ENCODE results near the gene RNF227. TPM values are rescaled to one million over a fixed set of nuclear protein-coding genes. Genes with fewer than 3 reads are reported as not detected.

RNF227 gene
- total RNA-seq, 1 donor from 2014 or later: 6.2 TPM

DNA sequence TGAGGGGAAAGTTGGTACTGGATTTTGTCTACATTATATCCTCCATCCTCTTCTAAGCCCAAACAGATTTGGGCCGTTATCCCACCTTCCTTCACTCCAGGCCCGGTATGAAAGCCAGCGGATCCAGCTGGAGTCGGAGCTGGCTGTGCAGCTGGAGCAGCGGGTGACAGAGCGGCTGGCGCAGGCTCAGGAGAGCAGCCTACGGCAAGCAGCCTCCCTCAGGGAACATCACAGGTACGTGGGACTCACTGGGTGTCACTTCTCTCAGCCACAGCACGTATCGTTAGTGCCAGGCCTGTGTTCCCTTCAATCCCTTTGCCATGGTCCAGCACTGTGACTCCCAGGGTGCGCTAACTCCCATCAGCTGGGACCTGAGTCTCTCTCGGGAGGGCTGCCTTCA is 27.2 kb upstream of the RNF227 start:
- intact Hi-C loops (cut with micrococcal nuclease): no loop called here
- no peak for DNase-seq (ENCODE audit: low spot score)
- Mint-ChIP-seq H3K4me3 (no peak overlapping the region), H3K9me3 (no peaks in the 10 kb centered on the region), H3K27me3 (ENCODE audit: insufficient read depth) (no peaks in the 10 kb centered on the region), H3K27ac (no peak overlapping the region), H3K36me3 (ENCODE audit: low read depth) (peaks cover 56% of the 10 kb centered on the region), H3K4me1 (ENCODE audit: low read depth) (no peaks in the 10 kb centered on the region)

DNA sequence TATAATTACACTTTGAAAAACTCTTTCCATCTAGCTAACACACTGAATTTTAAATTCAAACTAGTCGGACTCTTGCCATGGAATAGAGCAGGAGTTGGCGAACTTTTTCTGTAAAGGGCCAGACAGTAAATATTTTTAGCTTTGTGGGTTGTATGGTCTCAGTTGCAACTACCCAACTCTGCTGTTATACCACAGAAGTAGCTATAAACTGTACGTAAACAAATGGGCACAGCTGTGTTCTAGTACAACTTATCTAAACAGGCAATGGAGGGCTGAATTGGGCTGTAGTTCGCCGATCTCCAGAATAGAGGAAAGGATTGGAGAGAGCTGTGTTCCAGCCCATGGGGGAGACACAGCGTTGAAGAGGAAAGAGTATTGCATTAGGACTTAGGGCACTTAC is 24.7 kb upstream of the RNF227 start:
- DNase-seq (ENCODE audit: low spot score): no peak
- no peaks in the 10 kb centered on the region for H3K9me3 Mint-ChIP-seq
- no peaks in the 10 kb centered on the region for H3K4me1 Mint-ChIP-seq (ENCODE audit: low read depth)
- H3K4me3 Mint-ChIP-seq: no peak overlapping the region
- H3K27me3 Mint-ChIP-seq (ENCODE audit: insufficient read depth): no peaks in the 10 kb centered on the region
- peaks cover 53% of the 10 kb centered on the region for H3K36me3 Mint-ChIP-seq (ENCODE audit: low read depth)
- H3K27ac Mint-ChIP-seq: no peak overlapping the region
- intact Hi-C loops (cut with micrococcal nuclease): no loop called here

DNA sequence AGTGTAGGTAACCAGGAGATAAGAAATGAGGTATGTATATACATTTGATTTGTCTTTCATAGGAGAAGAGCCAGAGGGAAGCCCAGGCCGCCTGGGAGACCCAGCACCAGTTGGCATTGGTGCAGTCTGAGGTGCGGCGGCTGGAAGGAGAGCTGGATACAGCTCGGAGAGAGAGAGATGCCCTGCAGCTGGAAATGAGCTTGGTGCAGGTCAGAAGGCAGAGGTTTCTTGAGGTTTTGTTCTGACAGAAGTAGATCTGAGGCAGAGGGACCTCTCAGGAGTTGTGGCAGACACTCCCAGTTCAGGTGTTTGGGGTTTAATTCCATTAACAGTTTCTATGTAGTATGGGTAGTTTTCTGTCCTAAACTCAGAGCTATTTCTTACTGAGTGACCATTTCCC is 23.9 kb upstream of the RNF227 start:
- H3K36me3 Mint-ChIP-seq (ENCODE audit: low read depth): peaks cover 52% of the 10 kb centered on the region
- no peak overlapping the region for H3K27ac Mint-ChIP-seq
- H3K9me3 Mint-ChIP-seq: no peaks in the 10 kb centered on the region
- H3K27me3 Mint-ChIP-seq (ENCODE audit: insufficient read depth): no peaks in the 10 kb centered on the region
- H3K4me3 Mint-ChIP-seq: no peak overlapping the region
- no peak for DNase-seq (ENCODE audit: low spot score)
- H3K4me1 Mint-ChIP-seq (ENCODE audit: low read depth): no peaks in the 10 kb centered on the region
- intact Hi-C loops (cut with micrococcal nuclease): no loop called here

DNA sequence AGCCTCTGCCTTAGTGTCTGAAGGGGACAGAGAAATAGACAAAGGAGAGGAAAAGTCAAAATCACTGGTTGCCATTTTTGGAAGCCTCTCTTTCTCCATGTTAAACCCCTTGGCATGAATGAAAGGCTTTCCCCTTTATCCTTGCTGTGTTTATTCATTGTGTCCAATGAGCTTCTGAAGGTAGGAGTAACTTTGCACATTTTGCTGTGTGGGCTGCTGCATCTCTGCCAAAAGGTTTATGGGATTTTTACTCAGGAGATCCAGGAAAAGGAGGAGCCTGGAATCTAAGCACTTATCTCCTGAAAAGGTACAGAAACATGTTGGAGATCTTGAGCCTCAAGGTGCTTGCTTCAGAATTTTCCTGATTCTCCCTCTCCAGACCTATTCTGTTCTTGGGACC is 19.8 kb upstream of the RNF227 start:
- no peaks in the 10 kb centered on the region for H3K9me3 Mint-ChIP-seq
- H3K4me3 Mint-ChIP-seq: no peak overlapping the region
- peaks cover 32% of the 10 kb centered on the region for H3K4me1 Mint-ChIP-seq (ENCODE audit: low read depth)
- no peaks in the 10 kb centered on the region for H3K27me3 Mint-ChIP-seq (ENCODE audit: insufficient read depth)
- DNase-seq (ENCODE audit: low spot score): no peak
- H3K36me3 Mint-ChIP-seq (ENCODE audit: low read depth): peaks cover 34% of the 10 kb centered on the region
- H3K27ac Mint-ChIP-seq: no peak overlapping the region
- intact Hi-C loops (cut with micrococcal nuclease): no loop called here

DNA sequence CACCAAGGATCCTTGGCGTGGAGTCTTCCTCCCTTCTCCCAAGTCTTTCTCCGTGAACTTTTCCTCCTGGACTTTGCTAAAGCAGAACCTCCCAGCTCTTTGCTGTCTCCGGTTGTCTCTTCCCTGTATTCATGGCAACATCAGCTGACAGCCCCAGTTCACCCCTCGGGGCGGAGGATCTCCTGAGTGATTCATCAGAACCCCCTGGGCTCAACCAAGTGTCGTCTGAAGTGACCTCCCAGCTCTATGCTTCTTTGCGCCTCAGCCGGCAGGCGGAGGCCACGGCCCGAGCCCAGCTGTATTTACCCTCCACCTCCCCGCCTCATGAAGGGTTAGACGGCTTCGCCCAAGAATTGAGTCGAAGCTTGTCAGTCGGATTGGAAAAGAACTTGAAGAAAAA is 16.9 kb upstream of the RNF227 start:
- H3K36me3 Mint-ChIP-seq (ENCODE audit: low read depth): peaks cover 20% of the 10 kb centered on the region
- intact Hi-C loops (cut with micrococcal nuclease): loop anchor here (1.0 to 5.0 kb wide), 11 partner anchors 18 to 531 kb away; partner anchors contain the start of genes KDM6B, NAA38, RPL26 and TMEM256
- DNase-seq (ENCODE audit: low spot score): no peak

DNA sequence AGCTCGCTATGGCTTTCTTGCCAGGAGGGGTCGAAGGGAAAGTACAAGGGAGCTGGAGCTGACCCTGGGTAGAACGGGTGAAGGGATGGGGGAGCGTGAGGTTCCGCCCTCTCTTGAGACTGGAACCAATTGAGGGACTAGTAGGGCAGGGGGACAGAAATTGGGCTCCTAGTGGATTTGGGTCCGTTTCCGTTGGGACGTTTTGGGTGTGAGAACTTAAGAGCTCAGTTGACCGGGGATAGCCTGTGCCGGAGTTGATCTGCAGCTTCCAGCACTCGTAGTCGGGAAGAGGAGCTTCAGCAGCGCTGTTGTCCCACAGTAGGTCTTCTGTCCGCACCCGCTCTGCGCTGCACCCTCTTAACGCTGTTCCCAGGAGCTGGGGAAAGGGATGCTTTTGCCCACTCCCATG is 16.4 kb upstream of the RNF227 start:
- Mint-ChIP-seq H3K36me3 (ENCODE audit: low read depth) (peaks cover 22% of the 10 kb centered on the region), H3K27ac (peak overlapping the region; percentile 99), H3K4me3 (peak overlapping the region; percentile 99), H3K4me1 (ENCODE audit: low read depth) (peaks cover 42% of the 10 kb centered on the region), H3K9me3 (no peaks in the 10 kb centered on the region), H3K27me3 (ENCODE audit: insufficient read depth) (no peaks in the 10 kb centered on the region)
- peak; percentile 16 for DNase-seq (ENCODE audit: low spot score)
- intact Hi-C loops (cut with micrococcal nuclease): loop anchor here (1.0 to 5.0 kb wide), 11 partner anchors 17 to 530 kb away; partner anchors contain the start of genes KDM6B, NAA38, RPL26 and TMEM256

More for the DNA sequence above, 16.9 kb upstream of the RNF227 start:
- Mint-ChIP-seq H3K9me3 (no peaks in the 10 kb centered on the region), H3K27me3 (ENCODE audit: insufficient read depth) (no peaks in the 10 kb centered on the region), H3K4me1 (ENCODE audit: low read depth) (peaks cover 42% of the 10 kb centered on the region), H3K4me3 (peak overlapping the region; percentile 99), H3K27ac (peak overlapping the region; percentile 99)

DNA sequence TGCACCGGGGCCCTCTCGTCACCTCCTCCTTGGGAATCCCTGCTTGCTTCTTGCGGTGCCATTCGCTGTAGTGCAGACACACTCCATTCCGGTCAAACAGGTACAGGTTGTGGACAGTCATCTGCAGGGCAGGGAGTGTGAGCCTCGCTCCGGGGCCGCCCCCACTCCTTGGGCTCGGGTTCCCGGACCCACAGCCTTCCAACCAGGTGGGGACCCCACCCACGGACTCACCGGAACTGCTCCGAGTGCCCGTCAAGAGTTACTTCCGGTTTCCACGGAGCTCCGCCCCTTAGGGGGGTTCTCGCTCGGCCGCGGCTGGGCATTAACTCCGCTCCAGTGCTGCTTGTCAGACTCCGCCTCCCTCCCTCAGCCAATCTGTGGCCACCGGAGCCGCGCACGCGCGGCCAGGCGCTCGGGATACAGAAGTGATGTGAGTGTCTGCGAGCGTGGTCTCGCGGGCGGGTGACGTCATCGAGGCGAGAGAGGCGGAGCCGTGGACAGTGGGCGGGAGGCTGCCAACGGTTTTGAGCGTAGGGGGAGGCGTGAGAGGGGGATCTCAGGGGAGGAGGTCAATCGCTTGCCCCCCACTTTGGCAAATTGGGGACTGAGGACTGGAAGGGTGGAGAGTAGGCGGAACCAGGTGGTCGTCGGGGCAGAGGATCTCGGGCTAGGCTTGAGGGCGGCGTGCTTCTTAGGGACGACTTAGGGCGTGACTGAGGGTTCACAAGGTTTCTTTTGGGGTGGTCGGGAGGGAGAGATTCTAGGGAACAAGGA is 15.8 kb upstream of the RNF227 start, which contains the start of the genes CNTROB and TRAPPC1:
Gene CNTROB, plus strand, starts transcription at position 498 of the 774 bp plus-strand sequence. CDS start 874 bp downstream, outside the sequence.
Gene TRAPPC1, minus strand, starts transcription at position 238 of the 774 bp plus-strand sequence. Its CDS starts 117 bp downstream, at position 121.
- Mint-ChIP-seq H3K4me3 (peak within 1 kb of the TSS; percentile 99), H3K36me3 (ENCODE audit: low read depth) (peaks cover 25% of the 10 kb centered on the region), H3K27me3 (ENCODE audit: insufficient read depth) (no peaks in the 10 kb centered on the region), H3K4me1 (ENCODE audit: low read depth) (peaks cover 42% of the 10 kb centered on the region), H3K9me3 (no peaks in the 10 kb centered on the region), H3K27ac (peak within 1 kb of the TSS; percentile 99)
- DNase-seq (ENCODE audit: low spot score): peak; percentile 100
- intact Hi-C loops (cut with micrococcal nuclease): loop anchor here (1.0 to 5.0 kb wide), 13 partner anchors 10 to 530 kb away; partner anchors contain the start of genes KDM6B, NAA38, RPL26 and TMEM256

DNA sequence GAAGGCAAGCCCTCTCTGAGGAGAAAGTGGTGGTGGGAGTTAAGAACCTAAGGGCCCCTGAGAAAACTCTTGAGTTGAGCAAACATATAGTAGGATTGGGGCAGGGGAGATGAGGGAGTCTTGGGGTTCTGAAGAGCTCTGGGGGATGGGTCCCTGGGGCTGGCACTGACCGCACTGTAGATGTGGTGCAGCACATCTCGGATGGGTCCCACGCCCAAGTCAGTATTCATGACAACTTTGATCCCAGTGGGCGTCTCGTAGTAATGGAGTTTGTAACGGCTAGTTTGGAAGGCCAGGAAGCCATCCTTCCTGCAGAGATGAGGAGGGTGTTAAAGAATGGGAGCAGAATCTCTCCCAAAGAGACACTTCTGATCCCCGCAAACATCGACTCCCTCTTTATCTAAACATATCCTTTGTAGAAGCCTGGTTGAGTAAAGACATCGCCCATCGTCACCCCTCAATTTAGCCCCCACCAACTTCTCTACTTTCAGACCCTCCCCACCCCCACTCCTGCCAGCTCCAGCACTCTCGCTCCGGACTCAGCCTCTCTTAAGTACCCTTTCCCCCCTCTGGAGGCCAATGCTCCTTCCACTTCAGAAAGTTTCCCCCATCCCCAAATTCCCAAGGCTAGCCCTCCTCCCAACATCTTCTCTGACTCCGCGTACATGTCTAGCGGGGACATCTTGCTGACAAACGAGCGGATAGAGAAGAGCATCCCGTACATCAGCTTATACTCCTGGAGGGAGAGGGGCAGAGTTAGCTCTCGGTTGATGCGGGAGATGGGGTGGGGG is 14.9 kb upstream of the RNF227 start:
- Mint-ChIP-seq H3K4me3 (peak overlapping the region; percentile 99), H3K36me3 (ENCODE audit: low read depth) (peaks cover 19% of the 10 kb centered on the region), H3K9me3 (no peaks in the 10 kb centered on the region), H3K4me1 (ENCODE audit: low read depth) (peaks cover 42% of the 10 kb centered on the region), H3K27me3 (ENCODE audit: insufficient read depth) (no peaks in the 10 kb centered on the region), H3K27ac (peak overlapping the region; percentile 64)
- intact Hi-C loops (cut with micrococcal nuclease): loop anchor here (1.0 to 5.0 kb wide), 3 partner anchors 9 to 529 kb away; partner anchors contain the start of genes TMEM256 and WRAP53
- no peak for DNase-seq (ENCODE audit: low spot score)

DNA sequence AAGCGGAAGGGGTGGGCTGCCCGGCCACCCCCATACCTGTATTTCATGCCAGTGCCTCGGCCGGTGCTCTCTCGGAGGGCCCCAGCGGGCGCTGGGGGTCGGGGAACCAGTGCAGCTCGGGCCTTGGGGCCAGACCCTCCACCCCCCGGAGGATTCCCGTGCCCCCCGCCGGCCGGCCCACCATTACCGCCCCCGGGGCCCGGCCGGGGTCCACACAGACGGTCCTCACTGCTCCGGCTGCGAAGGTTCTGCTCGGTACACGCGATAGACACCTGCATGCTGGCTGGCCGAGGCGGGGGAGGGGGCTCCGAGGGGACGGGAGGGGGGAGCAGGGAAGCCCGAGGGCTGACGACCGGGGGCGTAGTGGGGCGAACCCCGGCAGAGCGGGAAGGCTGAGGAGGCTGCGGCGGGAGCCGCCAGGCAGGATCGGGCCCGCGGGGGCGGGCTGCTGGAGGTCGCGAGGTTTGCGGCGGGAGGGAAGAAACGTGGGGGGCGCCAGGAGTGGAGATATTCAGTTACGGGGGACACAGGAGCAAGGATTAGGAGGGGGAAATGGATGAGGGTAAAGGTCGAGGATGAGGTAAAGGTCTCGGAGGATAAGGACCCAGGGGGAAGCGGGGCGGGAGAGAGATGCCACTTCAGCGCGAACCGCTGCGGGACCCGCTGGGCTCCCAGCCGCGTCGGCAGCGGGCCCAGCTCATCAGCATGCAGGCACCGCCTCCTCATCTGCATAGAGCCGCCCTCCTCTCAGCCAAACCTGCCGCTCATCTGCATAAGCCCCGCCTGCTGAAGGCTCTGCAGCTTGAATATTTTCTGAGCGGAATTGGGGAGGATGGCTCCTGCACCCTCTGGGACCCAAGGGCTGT is 13.3 kb upstream of the RNF227 start, which contains the start of gene KCNAB3:
Gene KCNAB3, minus strand, starts transcription at position 699 of the 866 bp plus-strand sequence. Its CDS starts 421 bp downstream, at position 278.
- intact Hi-C loops (cut with micrococcal nuclease): loop anchor here (5.0 kb wide), 1 partner anchor 527 kb away; the partner anchor contains the start of gene TMEM256
- Mint-ChIP-seq H3K4me3 (peak within 1 kb of the TSS; percentile 99), H3K9me3 (no peaks in the 10 kb centered on the region), H3K36me3 (ENCODE audit: low read depth) (peaks cover 11% of the 10 kb centered on the region), H3K27ac (peak within 1 kb of the TSS; percentile 64), H3K4me1 (ENCODE audit: low read depth) (peaks cover 36% of the 10 kb centered on the region), H3K27me3 (ENCODE audit: insufficient read depth) (no peaks in the 10 kb centered on the region)
- DNase-seq (ENCODE audit: low spot score): peak; percentile 45

DNA sequence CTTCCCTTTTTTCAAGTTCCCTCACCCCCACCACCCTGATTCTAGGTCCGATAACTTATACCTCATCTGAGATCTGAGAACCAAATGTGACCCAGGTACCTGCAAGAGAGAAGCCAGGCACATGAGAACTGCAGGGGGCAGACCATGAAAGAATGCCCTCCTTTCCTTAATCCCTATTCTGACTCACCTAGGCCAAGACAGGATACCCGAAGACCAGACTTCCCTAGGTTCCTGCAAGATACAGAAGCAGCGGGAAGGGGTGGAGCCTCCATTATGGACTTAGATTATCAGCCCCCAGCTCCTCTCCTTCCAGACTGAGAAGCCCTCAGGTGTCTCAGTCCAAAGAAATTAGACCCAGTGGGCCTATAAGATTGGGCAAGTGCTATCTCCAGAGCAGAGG is 11.5 kb upstream of the RNF227 start:
- Mint-ChIP-seq H3K4me3 (no peak overlapping the region), H3K27me3 (ENCODE audit: insufficient read depth) (no peaks in the 10 kb centered on the region), H3K4me1 (ENCODE audit: low read depth) (peaks cover 23% of the 10 kb centered on the region), H3K9me3 (no peaks in the 10 kb centered on the region), H3K36me3 (ENCODE audit: low read depth) (peaks cover 10% of the 10 kb centered on the region), H3K27ac (peak overlapping the region; percentile 35)
- intact Hi-C loops (cut with micrococcal nuclease): no loop called here
- DNase-seq (ENCODE audit: low spot score): no peak

DNA sequence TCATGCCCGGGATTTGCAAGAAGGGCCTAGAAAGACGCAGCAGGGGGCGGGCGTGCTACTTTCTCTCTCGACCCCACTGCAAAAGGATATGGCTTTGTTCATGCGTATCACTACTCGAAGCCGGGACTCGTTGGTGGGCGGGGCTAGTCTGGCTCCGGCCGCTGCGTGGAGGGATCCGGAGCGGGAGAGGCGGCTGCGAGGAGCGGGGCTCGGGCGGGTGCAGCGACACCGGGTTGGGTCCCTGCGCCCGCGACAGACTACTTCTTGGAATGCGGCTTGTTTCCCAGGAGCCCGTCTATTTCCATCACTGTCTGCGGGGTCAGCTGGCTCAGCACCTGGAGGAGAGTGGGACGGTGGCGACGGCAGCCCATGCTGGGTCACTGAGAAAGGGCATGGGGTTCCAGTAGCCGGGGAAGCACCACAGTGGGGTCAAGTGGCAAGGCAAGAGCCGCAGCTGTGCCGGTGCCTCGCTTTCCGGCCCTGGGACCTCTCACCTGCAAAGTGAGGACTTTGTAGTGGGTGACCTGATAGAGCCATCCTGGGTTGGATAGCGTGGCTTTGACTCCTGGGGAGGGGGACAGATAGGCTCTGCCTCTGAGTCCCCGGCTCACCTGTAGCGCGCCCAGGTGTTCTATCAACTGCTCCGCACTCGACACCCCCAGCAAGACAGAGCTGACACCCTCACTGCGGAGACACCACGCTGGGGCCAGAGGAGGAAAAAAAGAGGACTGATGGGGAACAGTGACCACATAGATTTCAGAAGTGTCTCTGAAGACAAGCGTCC is 6.9 kb upstream of the RNF227 start:
- no peaks in the 10 kb centered on the region for H3K27me3 Mint-ChIP-seq (ENCODE audit: insufficient read depth)
- DNase-seq (ENCODE audit: low spot score): peak; percentile 76

More for the DNA sequence above, 6.9 kb upstream of the RNF227 start:
- peaks cover 8% of the 10 kb centered on the region for H3K36me3 Mint-ChIP-seq (ENCODE audit: low read depth)
- H3K27ac Mint-ChIP-seq: peak overlapping the region; percentile 59
- no peaks in the 10 kb centered on the region for H3K9me3 Mint-ChIP-seq
- H3K4me3 Mint-ChIP-seq: peak overlapping the region; percentile 70
- intact Hi-C loops (cut with micrococcal nuclease): loop anchor here (1.0 kb wide), 1 partner anchor 8 kb away; the partner anchor contains the start of gene TRAPPC1
- H3K4me1 Mint-ChIP-seq (ENCODE audit: low read depth): peaks cover 13% of the 10 kb centered on the region
